PC-3 (cell line): ENCODE measurements around the gene CHST11. TPM values are rescaled to one million over a fixed set of nuclear protein-coding genes. Genes with fewer than 3 reads are reported as not detected.

Experiments
- ATAC-seq: fragments of 200-7000 bp; cut with Tn5 transposase; 2 replicates; pipeline ENCODE4 v1.9.1; 2020; ENCODE audit warnings: mild to moderate bottlenecking, moderate library complexity
- BruUV-seq: library from RNA; stranded (reverse); fragments of 400-500 nt; replicated peaks from 2 replicates; lab custom pipeline; 2021; lab: Mats Ljungman, UMichigan
- CTCF ChIA-PET: fragments of 300-600 bp; sonication (Branson Sonifier 250); formaldehyde crosslinking; loops from one replicate; lab custom pipeline; 2022; ENCODE audit warnings: antibody characterized with exemption; lab: Charles Lee
- POLR2A ChIA-PET: fragments of 300-600 bp; sonication (Branson Sonifier 250); formaldehyde crosslinking; loops from one replicate; lab custom pipeline; 2022; ENCODE audit warnings: antibody characterized with exemption; ENCODE audit not compliant: unreplicated experiment; lab: Charles Lee
- DNase-seq: peaks from one replicate; pipeline ENCODE4 v3.0.0-alpha.2; 2015
- H2AFZ ChIP-seq: fragments of 300-600 bp; sonication (generic); 2 replicates; pipeline ENCODE4 v1.6.0; 2016; ENCODE audit warnings: antibody characterized with exemption, low read length
- H3F3A ChIP-seq: fragments of 300-600 bp; sonication (generic); one replicate; pipeline ENCODE4 v1.6.0; 2017; ENCODE audit warnings: antibody characterized with exemption, low read length, control low read depth, mild to moderate bottlenecking; ENCODE audit not compliant: unreplicated experiment
- H3K27ac ChIP-seq: fragments of 300-600 bp; sonication (generic); 2 replicates; pipeline ENCODE4 v1.5.1; 2016; ENCODE audit warnings: mild to moderate bottlenecking, low read length
- H3K27me3 ChIP-seq: fragments of 300-600 bp; sonication (generic); 2 replicates; pipeline ENCODE4 v1.6.1; 2016; ENCODE audit warnings: low read length, mixed read lengths
- H3K36me3 ChIP-seq: fragments of 300-600 bp; sonication (generic); 2 replicates; pipeline ENCODE4 v1.6.1; 2016; ENCODE audit warnings: low read depth, mixed run types, low read length, mixed read lengths
- H3K4me1 ChIP-seq: fragments of 300-600 bp; sonication (generic); 2 replicates; pipeline ENCODE4 v1.5.1; 2016; ENCODE audit warnings: low read length; ENCODE audit not compliant: insufficient read depth
- H3K4me2 ChIP-seq: fragments of 300-600 bp; sonication (generic); 2 replicates; pipeline ENCODE4 v1.6.0; 2016; ENCODE audit warnings: low read length
- H3K4me3 ChIP-seq: fragments of 300-600 bp; sonication (generic); 2 replicates; pipeline ENCODE4 v1.5.1; 2016; ENCODE audit warnings: mild to moderate bottlenecking, low read length, mixed read lengths
- H3K79me2 ChIP-seq: fragments of 300-600 bp; sonication (generic); 2 replicates; pipeline ENCODE4 v1.6.1; 2017; ENCODE audit warnings: low read length, mixed read lengths
- H3K9ac ChIP-seq: fragments of 300-600 bp; sonication (generic); 2 replicates; pipeline ENCODE4 v1.6.0; 2016; ENCODE audit warnings: mild to moderate bottlenecking, low read length
- H3K9me2 ChIP-seq: fragments of 300-600 bp; sonication (generic); replicated peaks from 2 replicates; pipeline ENCODE4 v1.6.1; 2016; ENCODE audit warnings: mixed run types, low read length, mixed read lengths
- H3K9me3 ChIP-seq: fragments of 300-600 bp; sonication (generic); 2 replicates; pipeline ENCODE4 v1.6.1; 2016; ENCODE audit warnings: low read length, mixed read lengths
- H4K20me1 ChIP-seq: fragments of 300-600 bp; sonication (generic); 2 replicates; pipeline ENCODE4 v1.6.1; 2016; ENCODE audit warnings: low read length, mixed read lengths
- EZH2 ChIP-seq: fragments of 300-600 bp; sonication (generic); IDR thresholded peaks from one replicate; pipeline ENCODE4 v1.6.1; 2017; ENCODE audit warnings: antibody characterized with exemption, mild to moderate bottlenecking, low read length; ENCODE audit not compliant: unreplicated experiment
- EZH2phosphoT487 ChIP-seq: fragments of 300-600 bp; sonication (generic); IDR thresholded peaks from 2 replicates; pipeline ENCODE4 v1.6.1; 2018; ENCODE audit warnings: mild to moderate bottlenecking, antibody characterized with exemption, low read length, borderline replicate concordance
- intact Hi-C: fragments of 100-400 bp; cut with micrococcal nuclease; formaldehyde crosslinking; loops from 2 replicates; pipeline ENCODE4 v1.9.0; 2023
- total RNA-seq: library from RNA; depleted of rRNA; stranded (reverse); fragments of >200 nt; gene quantifications from 2 replicates; pipeline ENCODE4 v1.2.3, GENCODE V29; 2014
- TF ChIP-seq, protein P1 (sequence below): fragments of 300-600 bp; sonication (generic); conservative IDR thresholded peaks from 2 replicates; pipeline ENCODE4 v1.5.1; 2017; ENCODE audit warnings: antibody characterized with exemption, low read depth, mild to moderate bottlenecking, low read length

CHST11 gene
- total RNA-seq, 1 experiment from 2014 or later: 53.5 TPM

DNA sequence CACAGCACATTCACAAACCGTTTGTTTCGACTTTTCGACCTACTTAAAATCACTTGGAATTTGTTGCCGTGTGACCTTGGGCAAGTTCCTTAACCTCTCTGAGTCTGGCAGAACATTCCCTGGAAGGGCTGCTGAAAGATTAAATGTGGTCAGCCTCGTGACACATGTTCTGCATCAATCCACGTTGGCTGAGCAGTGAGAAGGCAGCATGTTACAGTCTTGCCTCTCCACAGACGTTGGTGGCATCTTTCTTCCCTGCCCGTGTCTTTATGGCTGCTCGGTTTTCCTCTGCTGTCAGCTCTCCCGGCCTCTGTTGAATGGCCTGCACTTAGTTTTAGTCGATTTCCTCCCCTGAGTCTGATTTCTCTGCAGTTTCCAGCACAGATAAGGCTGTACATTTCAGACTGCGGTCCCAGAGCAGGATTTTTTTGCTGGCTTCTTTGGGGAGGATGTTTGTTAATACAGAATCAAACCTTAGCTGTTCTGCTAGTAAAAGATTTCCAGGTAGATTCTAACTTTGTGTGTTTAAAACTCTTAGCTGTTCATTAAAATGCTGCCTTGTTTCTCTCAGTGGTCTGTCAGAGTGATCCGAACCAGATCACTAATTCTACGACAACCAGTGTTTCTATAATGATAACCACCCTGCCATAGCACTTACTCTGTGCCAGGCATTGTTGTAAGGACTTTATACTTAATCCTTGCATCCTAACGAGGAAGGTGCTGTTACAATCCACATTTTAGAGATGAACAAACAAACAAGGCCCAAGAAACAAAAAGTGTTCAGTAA, 217.1 kb downstream of the CHST11 start:
- Histone ChIP-seq H3K36me3 (no peaks in the 10 kb centered on the region), H3K27ac (no peak overlapping the region), H3F3A (no peaks in the 10 kb centered on the region), H3K27me3 (no peaks in the 10 kb centered on the region), H3K9me2 (no peaks in the 10 kb centered on the region), H3K9ac (no peak overlapping the region), H3K4me1 (peaks cover 66% of the 10 kb centered on the region), H3K4me3 (no peak overlapping the region), H4K20me1 (no peaks in the 10 kb centered on the region), H2AFZ (no peak overlapping the region), H3K4me2 (no peak overlapping the region), H3K9me3 (no peaks in the 10 kb centered on the region), H3K79me2 (peaks cover 10% of the 10 kb centered on the region)
- BruUV-seq: no TSS peak
- ChIA-PET CTCF (no interaction called here), POLR2A (no interaction called here)
- no peak for ATAC-seq
- no peak for DNase-seq
- intact Hi-C loops: loop anchor here (5.0 to 10.0 kb wide), 3 partner anchors 91 to 302 kb away; partner anchors contain the start of gene CHST11
- TF ChIP-seq, protein P1, sequence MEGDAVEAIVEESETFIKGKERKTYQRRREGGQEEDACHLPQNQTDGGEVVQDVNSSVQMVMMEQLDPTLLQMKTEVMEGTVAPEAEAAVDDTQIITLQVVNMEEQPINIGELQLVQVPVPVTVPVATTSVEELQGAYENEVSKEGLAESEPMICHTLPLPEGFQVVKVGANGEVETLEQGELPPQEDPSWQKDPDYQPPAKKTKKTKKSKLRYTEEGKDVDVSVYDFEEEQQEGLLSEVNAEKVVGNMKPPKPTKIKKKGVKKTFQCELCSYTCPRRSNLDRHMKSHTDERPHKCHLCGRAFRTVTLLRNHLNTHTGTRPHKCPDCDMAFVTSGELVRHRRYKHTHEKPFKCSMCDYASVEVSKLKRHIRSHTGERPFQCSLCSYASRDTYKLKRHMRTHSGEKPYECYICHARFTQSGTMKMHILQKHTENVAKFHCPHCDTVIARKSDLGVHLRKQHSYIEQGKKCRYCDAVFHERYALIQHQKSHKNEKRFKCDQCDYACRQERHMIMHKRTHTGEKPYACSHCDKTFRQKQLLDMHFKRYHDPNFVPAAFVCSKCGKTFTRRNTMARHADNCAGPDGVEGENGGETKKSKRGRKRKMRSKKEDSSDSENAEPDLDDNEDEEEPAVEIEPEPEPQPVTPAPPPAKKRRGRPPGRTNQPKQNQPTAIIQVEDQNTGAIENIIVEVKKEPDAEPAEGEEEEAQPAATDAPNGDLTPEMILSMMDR: no peak
- TF ChIP-seq EZH2phosphoT487 (no peak), EZH2 (no peak)

DNA sequence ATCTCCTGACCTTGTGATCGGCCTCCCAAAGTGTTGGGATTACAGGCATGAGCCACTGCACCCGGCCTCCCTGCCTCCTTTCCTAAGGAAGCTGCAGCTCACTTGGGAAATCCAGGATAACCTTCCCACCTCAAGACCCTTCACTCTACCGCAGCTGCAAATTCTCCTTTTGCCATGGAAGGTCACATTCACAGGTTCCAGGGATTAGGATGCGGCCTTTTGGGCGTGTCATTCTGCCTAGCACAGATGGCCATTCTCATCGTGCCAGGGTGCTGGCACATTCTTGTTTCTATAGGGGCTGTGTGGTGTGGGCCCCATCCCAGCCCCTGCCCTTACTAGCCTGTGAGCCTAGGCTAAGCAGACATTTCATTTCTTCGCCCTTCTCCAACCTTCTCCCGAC, 219.9 kb downstream of the CHST11 start:
- ChIA-PET POLR2A (no interaction called here), CTCF (no interaction called here)
- intact Hi-C loops: loop anchor here (10.0 kb wide), 1 partner anchor 88 kb away; no protein-coding TSS in a partner anchor
- no peak for ATAC-seq
- H3F3A ChIP-seq: no peaks in the 10 kb centered on the region
- H3K9me3 ChIP-seq: no peaks in the 10 kb centered on the region
- no peak overlapping the region for H3K4me2 ChIP-seq
- H3K9ac ChIP-seq: no peak overlapping the region
- no peak for DNase-seq
- H3K36me3 ChIP-seq: no peaks in the 10 kb centered on the region
- no peak overlapping the region for H3K27ac ChIP-seq
- H3K27me3 ChIP-seq: no peaks in the 10 kb centered on the region
- no peaks in the 10 kb centered on the region for H3K9me2 ChIP-seq
- H4K20me1 ChIP-seq: no peaks in the 10 kb centered on the region
- no TSS peak for BruUV-seq
- TF ChIP-seq, protein P1: no peak
- TF ChIP-seq EZH2phosphoT487 (no peak), EZH2 (no peak)
- H3K4me3 ChIP-seq: no peak overlapping the region
- H2AFZ ChIP-seq: no peak overlapping the region
- H3K4me1 ChIP-seq: peaks cover 41% of the 10 kb centered on the region
- H3K79me2 ChIP-seq: peaks cover 10% of the 10 kb centered on the region; the same call in 1 of the 2 replicates
